Activated T-cell treated with anti-CD3 and anti-CD28 coated beads, Interleukin-2, amount 50 U/mL, for 48 hours (primary cell): ENCODE results near the gene FOXP2.

ENCODE experiments used
- DNase-seq, 2 experiments: peaks; one replicate each; pipeline ENCODE4 v3.0.0-alpha.2; 2020

Gene FOXP2

DNA sequence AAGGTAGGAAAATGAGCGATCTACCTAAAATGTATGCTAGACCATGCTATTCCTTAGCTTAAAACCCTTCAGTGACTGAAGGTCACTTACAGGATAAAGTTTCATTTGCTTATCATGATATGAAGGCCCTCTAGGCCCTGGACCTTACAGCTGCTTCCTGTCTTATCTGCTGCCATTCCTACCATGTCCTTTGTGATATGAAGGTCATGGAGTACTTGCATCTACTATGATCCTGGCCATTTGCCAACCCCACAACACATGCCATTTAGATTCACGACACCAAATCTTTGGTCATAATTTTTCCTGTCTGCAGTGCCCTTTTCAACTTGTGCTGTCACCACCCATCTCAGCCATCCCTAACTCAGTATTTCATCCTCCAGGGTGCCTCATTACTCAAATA is 325.5 kb downstream of the FOXP2 start:
- DNase-seq, result no peak

GRCh38 chr7:114740941-114741340 is 326.3 kb downstream of the FOXP2 start:
- no peak for DNase-seq

- no peak for DNase-seq
Measured at GRCh38 chr7:114741911-114742310, 327.3 kb downstream of the FOXP2 start.
